ENCODE results near the gene C10orf90. TPM values are rescaled to one million over a fixed set of nuclear protein-coding genes. Genes with fewer than 3 reads are reported as not detected.

The C10orf90 gene
- total and polyA plus RNA-seq, 2 of the 8 experiments (the other 6 are each of a cell fraction or from before 2014, with no cell fraction given) = 0.21 TPM; not detected in 1

DNA sequence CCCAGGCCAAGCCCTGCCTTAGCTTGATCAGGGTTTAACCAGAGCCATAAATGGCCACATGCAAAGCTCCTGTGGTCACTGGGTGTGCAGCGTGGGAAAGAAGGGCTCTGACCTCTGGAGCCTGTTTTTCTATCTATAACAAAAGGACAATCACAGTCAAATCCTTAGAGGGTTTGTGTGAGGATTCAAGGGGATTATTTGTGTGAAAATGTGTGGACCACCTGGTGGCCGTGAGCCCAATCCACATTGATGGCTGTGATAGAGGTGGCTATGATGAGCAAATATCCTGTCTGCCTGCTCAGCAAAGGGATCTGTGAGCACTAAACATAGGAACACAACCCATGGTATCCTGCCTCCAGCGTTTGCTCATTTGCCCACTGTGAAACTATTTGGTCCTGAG, 107.1 kb downstream of the C10orf90 start:
- WGBS, 2 experiments (ENCODE audit: extremely low coverage in 1 of 2, insufficient coverage in 1 of 2, insufficient read length in 1 of 2, insufficient replicate concordance in 2 of 2, low coverage in 1 of 2, low lambda C conversion rate in 2 of 2, missing lambda C conversion rate in 1 of 2) = 70% methylated on average over 3 of the region's 3 CpGs; no CpG with 5 or more reads in 1 of the 2 experiments
- CTCF ChIA-PET (ENCODE audit: partially characterized antibody) = interaction anchor here (1.6 kb wide), 1 partner anchor 17 kb away, joined by 4 read pairs; no protein-coding TSS in a partner anchor

More for the DNA sequence above, 107.1 kb downstream of the C10orf90 start:
- no peak overlapping the region for H3K18ac ChIP-seq (ENCODE audit: extremely low read depth, low read length)
- H2BK5ac ChIP-seq (ENCODE audit: low read depth, low read length) = no peak overlapping the region
- H3K27ac ChIP-seq (ENCODE audit: low read depth, low read length) = no peak overlapping the region
- no peak overlapping the region for H3K9ac ChIP-seq (replicated peaks in 1 of 4; ENCODE audit: extremely low read depth in 1 of 4, low read depth in 3 of 4, low read length in 3 of 4)
- POLR2A ChIA-PET (ENCODE audit: partially characterized antibody) = no interaction called here
- no peak overlapping the region for H2BK20ac ChIP-seq (ENCODE audit: low read length)
- no peak for FAIRE-seq
- H3K4me2 ChIP-seq (ENCODE audit: insufficient read depth in 1 of 2, low read depth in 2 of 2, low read length in 2 of 2) = no peak overlapping the region
- no peaks in the 10 kb centered on the region; a peak in 1 of 8 replicates for H3K36me3 ChIP-seq (ENCODE audit: control insufficient read depth in 2 of 4, insufficient read depth in 4 of 4, low read length in 3 of 4)
- no peaks in the 10 kb centered on the region for H3K27me3 ChIP-seq (replicated peaks in 1 of 4; ENCODE audit: control insufficient read depth in 3 of 4, extremely low read depth in 1 of 4, insufficient read depth in 3 of 4, low read length in 3 of 4)
- no peak overlapping the region for H2BK15ac ChIP-seq (ENCODE audit: low read length)
- H3K79me2 ChIP-seq (ENCODE audit: control insufficient read depth in 1 of 2, insufficient read depth in 2 of 2, low read length in 2 of 2) = no peaks in the 10 kb centered on the region
- H3K4me3 ChIP-seq (ENCODE audit: extremely low read depth in 1 of 4, insufficient read depth in 2 of 4, low read depth in 3 of 4, low read length in 4 of 4) = no peak overlapping the region
- H2BK120ac ChIP-seq (replicated peaks; ENCODE audit: low read depth, low read length) = no peak overlapping the region
- peaks cover 0 to 17% (median 9%) of the 10 kb centered on the region in 4 experiments; a peak in 6 of 7 replicates for H3K4me1 ChIP-seq (replicated peaks in 1 of 4; ENCODE audit: control insufficient read depth in 3 of 4, insufficient read depth in 4 of 4, low read length in 3 of 4)
- no peaks in the 10 kb centered on the region for H3K79me1 ChIP-seq (ENCODE audit: low read depth, low read length)
- no peaks in the 10 kb centered on the region for H4K20me1 ChIP-seq (replicated peaks in 1 of 2; ENCODE audit: control insufficient read depth in 1 of 2, insufficient read depth in 2 of 2, low read length in 2 of 2)
- TF ChIP-seq TAF1 (IDR thresholded peaks at IDR 0.05; ENCODE audit: low read depth, low read length) = no peak
- no peak for TF ChIP-seq JUN (IDR thresholded peaks at IDR 0.05; ENCODE audit: low read depth, low read length)
- no peak for TF ChIP-seq TCF12 (IDR thresholded peaks at IDR 0.05; ENCODE audit: low read depth, low read length)
- H3K14ac ChIP-seq (ENCODE audit: insufficient read length) = no peak overlapping the region
- no peak overlapping the region for H2AFZ ChIP-seq (ENCODE audit: low read length)
- H4K91ac ChIP-seq (replicated peaks; ENCODE audit: insufficient read length, low read length) = no peak overlapping the region
- H2BK12ac ChIP-seq (ENCODE audit: low read depth, low read length) = no peak overlapping the region
- peaks cover 4 to 10% of the 10 kb centered on the region in 2 experiments; a peak in 2 of 4 replicates for H3K9me3 ChIP-seq (ENCODE audit: insufficient read depth in 2 of 2, low read depth in 1 of 2, low read length in 1 of 2)
- no peak overlapping the region for H3K56ac ChIP-seq (replicated peaks; ENCODE audit: insufficient read length, low read depth, low read length)
- DNase-seq (ENCODE audit: low read depth in 1 of 2, low spot score in 2 of 2) = no peak
- H3K4ac ChIP-seq (replicated peaks; ENCODE audit: insufficient read length, low read depth, low read length) = no peak overlapping the region
- no peak overlapping the region for H4K5ac ChIP-seq (ENCODE audit: insufficient read length, low read depth, low read length)
- H3K23me2 ChIP-seq (ENCODE audit: low read depth, low read length) = no peaks in the 10 kb centered on the region; the same call in 1 of the 2 replicates
- no peak overlapping the region for H2AK5ac ChIP-seq (ENCODE audit: low read depth, low read length)
- no peak overlapping the region for H3K23ac ChIP-seq (ENCODE audit: insufficient read length)
- no peak overlapping the region; the same call in 1 of the 2 replicates for H4K8ac ChIP-seq (ENCODE audit: extremely low read depth, insufficient read depth, low read length)

All from H1 (cell line).